ENCODE data around the gene SSH2.
"Not testable (repeated sequence)": the region's sequence is repeated elsewhere in the genome, so short reads cannot be mapped to it uniquely, and the experiment has no call there.

Gene SSH2

GRCh38 chr17:29857823-29858222 is 72.2 kb downstream of the SSH2 start:
- H3K27ac ChIP-seq: no peak overlapping the region
- H3K36me3 ChIP-seq: no peaks in the 10 kb centered on the region
- no peaks in the 10 kb centered on the region for H3K27me3 ChIP-seq
- TF ChIP-seq CTCF (IDR thresholded peaks at IDR 0.05): no peak
- H3K9me3 ChIP-seq: no peaks in the 10 kb centered on the region
- no peaks in the 10 kb centered on the region for H3K4me1 ChIP-seq
- intact Hi-C loops (cut with DNase I; ENCODE audit: low total_unique reads): no loop called here
- H3K4me3 ChIP-seq: no peak overlapping the region
- no peak for DNase-seq

- H3K27ac ChIP-seq; H3K4me3 ChIP-seq; H3K27me3 ChIP-seq; DNase-seq; intact Hi-C loops (cut with DNase I; ENCODE audit: low total_unique reads); H3K36me3 ChIP-seq; H3K4me1 ChIP-seq; H3K9me3 ChIP-seq: not testable (repeated sequence)
Measured at GRCh38 chr17:29857105-29857504, 72.9 kb downstream of the SSH2 start.

GRCh38 chr17:29855686-29856085 is 74.3 kb downstream of the SSH2 start:
- no peak overlapping the region for H3K4me3 ChIP-seq
- H3K4me1 ChIP-seq: no peaks in the 10 kb centered on the region
- DNase-seq: no peak
- TF ChIP-seq CTCF (IDR thresholded peaks at IDR 0.05): no peak
- intact Hi-C loops (cut with DNase I; ENCODE audit: low total_unique reads): no loop called here
- no peak overlapping the region for H3K27ac ChIP-seq
- H3K27me3 ChIP-seq: no peaks in the 10 kb centered on the region
- no peaks in the 10 kb centered on the region for H3K9me3 ChIP-seq
- no peaks in the 10 kb centered on the region for H3K36me3 ChIP-seq

- no peak for TF ChIP-seq CTCF (IDR thresholded peaks at IDR 0.05)
Measured at GRCh38 chr17:29848737-29849136, 81.3 kb downstream of the SSH2 start.

GRCh38 chr17:29847527-29848400 is 82.3 kb downstream of the SSH2 start:
- no peaks in the 10 kb centered on the region for H3K4me1 ChIP-seq
- no peak overlapping the region for H3K27ac ChIP-seq
- H3K9me3 ChIP-seq: no peaks in the 10 kb centered on the region
- H3K27me3 ChIP-seq: no peaks in the 10 kb centered on the region
- no peak for DNase-seq
- intact Hi-C loops (cut with DNase I; ENCODE audit: low total_unique reads): no loop called here
- TF ChIP-seq CTCF (IDR thresholded peaks at IDR 0.05): no peak
- H3K4me3 ChIP-seq: no peak overlapping the region
- no peaks in the 10 kb centered on the region for H3K36me3 ChIP-seq

More at GRCh38 chr17:29848737-29849136, 81.3 kb downstream of the SSH2 start:
- no peak overlapping the region for H3K27ac ChIP-seq
- H3K4me3 ChIP-seq: no peak overlapping the region
- no peaks in the 10 kb centered on the region for H3K27me3 ChIP-seq
- no peaks in the 10 kb centered on the region for H3K4me1 ChIP-seq
- H3K9me3 ChIP-seq: no peaks in the 10 kb centered on the region
- intact Hi-C loops (cut with DNase I; ENCODE audit: low total_unique reads): no loop called here
- no peaks in the 10 kb centered on the region for H3K36me3 ChIP-seq
- DNase-seq: no peak

GRCh38 chr17:29847118-29847517 is 82.9 kb downstream of the SSH2 start:
- no peak overlapping the region for H3K4me3 ChIP-seq
- H3K27me3 ChIP-seq: no peaks in the 10 kb centered on the region
- H3K27ac ChIP-seq: no peak overlapping the region
- no peak for DNase-seq
- TF ChIP-seq CTCF (IDR thresholded peaks at IDR 0.05): no peak
- no peaks in the 10 kb centered on the region for H3K4me1 ChIP-seq
- no peaks in the 10 kb centered on the region for H3K36me3 ChIP-seq
- no peaks in the 10 kb centered on the region for H3K9me3 ChIP-seq
- intact Hi-C loops (cut with DNase I; ENCODE audit: low total_unique reads): no loop called here

All from tibial artery (tissue), 4 donors.